OCI-LY1 (cell line): ENCODE data around the gene GLT6D1.

ENCODE experiments used
- CTCF ChIP-seq: fragments of 200-600 bp; sonication (generic), shearing (Covaris generic); IDR thresholded peaks from 2 replicates; pipeline ENCODE4 v1.5.1; 2017; ENCODE audit warnings: mild to moderate bottlenecking, antibody characterized with exemption, low read length, moderate library complexity, mixed read lengths
- EZH2 ChIP-seq: fragments of 200-600 bp; sonication (generic), shearing (Covaris generic); IDR thresholded peaks from 2 replicates; pipeline ENCODE4 v1.8.0; 2017; ENCODE audit warnings: borderline replicate concordance, mixed run types, mild to moderate bottlenecking, antibody characterized with exemption, low read length, moderate library complexity, mixed read lengths

- no peak for TF ChIP-seq CTCF
- no peak for TF ChIP-seq EZH2
These were observed 5.4 kb upstream of the GLT6D1 start for GRCh38 chr9:135644631-135645218.
